ENCODE measurements around the gene CUEDC1. TPM values are rescaled to one million over a fixed set of nuclear protein-coding genes. Genes with fewer than 3 reads are reported as not detected.

Gene CUEDC1
- total and polyA plus RNA-seq, 2 of the 13 experiments (the other 11 are each of a cell fraction or from before 2014, with no cell fraction given), result 7.4 to 12.9 TPM

DNA sequence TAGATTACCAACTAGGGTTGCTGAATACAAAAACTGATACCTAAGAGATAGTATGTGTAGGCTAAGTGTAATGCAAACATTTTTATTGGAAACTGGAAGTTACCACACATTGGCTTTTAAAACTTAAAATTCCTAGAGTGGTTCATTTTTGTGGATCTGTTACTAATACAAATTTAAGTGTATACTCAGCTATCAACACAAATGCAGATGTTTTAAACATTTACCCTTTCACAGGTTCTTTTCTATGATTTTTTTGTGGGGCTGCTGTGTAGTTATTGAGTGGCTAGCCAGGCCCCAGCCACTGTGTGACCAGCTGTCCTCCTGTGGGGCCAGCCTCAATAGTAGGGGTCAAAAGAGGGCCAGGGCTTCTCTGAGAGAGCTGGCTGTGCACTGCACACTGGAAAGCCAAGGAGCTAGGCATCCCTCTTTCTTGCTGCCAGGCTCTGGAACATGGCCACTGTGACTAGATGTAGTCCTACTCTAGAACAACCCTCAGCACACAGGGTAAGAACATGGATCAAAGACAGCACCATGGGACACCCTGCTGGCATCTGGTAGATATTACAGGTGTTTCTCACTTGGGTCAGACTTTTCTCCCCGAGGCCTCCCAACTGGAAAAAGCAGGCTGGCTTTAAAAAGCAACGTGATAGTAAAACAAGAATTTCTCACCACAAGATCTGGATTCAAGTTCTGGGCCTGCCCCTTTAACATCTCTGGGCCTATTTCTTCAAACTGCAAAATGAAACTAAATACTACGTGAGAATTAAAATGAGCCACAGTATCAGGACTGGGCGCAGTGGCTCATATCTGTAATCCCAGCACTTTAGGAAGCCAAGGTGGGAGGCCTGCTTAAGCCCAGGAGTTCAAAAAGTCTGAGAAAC, 40.1 kb upstream of the CUEDC1 start (continued):
- no peak for TF ChIP-seq FIP1L1 (IDR thresholded peaks at IDR 0.05; ENCODE audit: borderline replicate concordance, insufficient read depth, low read depth, low read length)
- TF ChIP-seq ELF3 (CRISPR knock-in tag; IDR thresholded peaks at IDR 0.05), result peak; percentile 27; the same call in 1 of the 2 replicates
- TF ChIP-seq ZNF678 (CRISPR knock-in tag; IDR thresholded peaks at IDR 0.05), result no peak
- 0 out of 2 replicates have a peak, but pooled peaks have one; percentile 26 for TF ChIP-seq ESRRA (CRISPR knock-in tag; IDR thresholded peaks at IDR 0.05; ENCODE audit: low read depth)
- TF ChIP-seq ZNF256 (CRISPR knock-in tag; conservative IDR thresholded peaks at IDR 0.05), result no peak
- TF ChIP-seq, protein P1, sequence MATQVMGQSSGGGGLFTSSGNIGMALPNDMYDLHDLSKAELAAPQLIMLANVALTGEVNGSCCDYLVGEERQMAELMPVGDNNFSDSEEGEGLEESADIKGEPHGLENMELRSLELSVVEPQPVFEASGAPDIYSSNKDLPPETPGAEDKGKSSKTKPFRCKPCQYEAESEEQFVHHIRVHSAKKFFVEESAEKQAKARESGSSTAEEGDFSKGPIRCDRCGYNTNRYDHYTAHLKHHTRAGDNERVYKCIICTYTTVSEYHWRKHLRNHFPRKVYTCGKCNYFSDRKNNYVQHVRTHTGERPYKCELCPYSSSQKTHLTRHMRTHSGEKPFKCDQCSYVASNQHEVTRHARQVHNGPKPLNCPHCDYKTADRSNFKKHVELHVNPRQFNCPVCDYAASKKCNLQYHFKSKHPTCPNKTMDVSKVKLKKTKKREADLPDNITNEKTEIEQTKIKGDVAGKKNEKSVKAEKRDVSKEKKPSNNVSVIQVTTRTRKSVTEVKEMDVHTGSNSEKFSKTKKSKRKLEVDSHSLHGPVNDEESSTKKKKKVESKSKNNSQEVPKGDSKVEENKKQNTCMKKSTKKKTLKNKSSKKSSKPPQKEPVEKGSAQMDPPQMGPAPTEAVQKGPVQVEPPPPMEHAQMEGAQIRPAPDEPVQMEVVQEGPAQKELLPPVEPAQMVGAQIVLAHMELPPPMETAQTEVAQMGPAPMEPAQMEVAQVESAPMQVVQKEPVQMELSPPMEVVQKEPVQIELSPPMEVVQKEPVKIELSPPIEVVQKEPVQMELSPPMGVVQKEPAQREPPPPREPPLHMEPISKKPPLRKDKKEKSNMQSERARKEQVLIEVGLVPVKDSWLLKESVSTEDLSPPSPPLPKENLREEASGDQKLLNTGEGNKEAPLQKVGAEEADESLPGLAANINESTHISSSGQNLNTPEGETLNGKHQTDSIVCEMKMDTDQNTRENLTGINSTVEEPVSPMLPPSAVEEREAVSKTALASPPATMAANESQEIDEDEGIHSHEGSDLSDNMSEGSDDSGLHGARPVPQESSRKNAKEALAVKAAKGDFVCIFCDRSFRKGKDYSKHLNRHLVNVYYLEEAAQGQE (IDR thresholded peaks at IDR 0.05; ENCODE audit: borderline replicate concordance in 1 of 2, low read depth in 1 of 2, low read length in 2 of 2), result no peak
- TF ChIP-seq ZFP36 (IDR thresholded peaks at IDR 0.05; ENCODE audit: borderline replicate concordance, low read depth, low read length, partially characterized antibody), result no peak
- peak; percentile 43; the same call in 1 of the 2 replicates for TF ChIP-seq FOXA3 (CRISPR knock-in tag; IDR thresholded peaks at IDR 0.05)
- TF ChIP-seq ZSCAN12 (CRISPR knock-in tag; IDR thresholded peaks at IDR 0.05), result no peak
- TF ChIP-seq ZNF160 (CRISPR knock-in tag; IDR thresholded peaks at IDR 0.05), result no peak
- TF ChIP-seq, protein P2, sequence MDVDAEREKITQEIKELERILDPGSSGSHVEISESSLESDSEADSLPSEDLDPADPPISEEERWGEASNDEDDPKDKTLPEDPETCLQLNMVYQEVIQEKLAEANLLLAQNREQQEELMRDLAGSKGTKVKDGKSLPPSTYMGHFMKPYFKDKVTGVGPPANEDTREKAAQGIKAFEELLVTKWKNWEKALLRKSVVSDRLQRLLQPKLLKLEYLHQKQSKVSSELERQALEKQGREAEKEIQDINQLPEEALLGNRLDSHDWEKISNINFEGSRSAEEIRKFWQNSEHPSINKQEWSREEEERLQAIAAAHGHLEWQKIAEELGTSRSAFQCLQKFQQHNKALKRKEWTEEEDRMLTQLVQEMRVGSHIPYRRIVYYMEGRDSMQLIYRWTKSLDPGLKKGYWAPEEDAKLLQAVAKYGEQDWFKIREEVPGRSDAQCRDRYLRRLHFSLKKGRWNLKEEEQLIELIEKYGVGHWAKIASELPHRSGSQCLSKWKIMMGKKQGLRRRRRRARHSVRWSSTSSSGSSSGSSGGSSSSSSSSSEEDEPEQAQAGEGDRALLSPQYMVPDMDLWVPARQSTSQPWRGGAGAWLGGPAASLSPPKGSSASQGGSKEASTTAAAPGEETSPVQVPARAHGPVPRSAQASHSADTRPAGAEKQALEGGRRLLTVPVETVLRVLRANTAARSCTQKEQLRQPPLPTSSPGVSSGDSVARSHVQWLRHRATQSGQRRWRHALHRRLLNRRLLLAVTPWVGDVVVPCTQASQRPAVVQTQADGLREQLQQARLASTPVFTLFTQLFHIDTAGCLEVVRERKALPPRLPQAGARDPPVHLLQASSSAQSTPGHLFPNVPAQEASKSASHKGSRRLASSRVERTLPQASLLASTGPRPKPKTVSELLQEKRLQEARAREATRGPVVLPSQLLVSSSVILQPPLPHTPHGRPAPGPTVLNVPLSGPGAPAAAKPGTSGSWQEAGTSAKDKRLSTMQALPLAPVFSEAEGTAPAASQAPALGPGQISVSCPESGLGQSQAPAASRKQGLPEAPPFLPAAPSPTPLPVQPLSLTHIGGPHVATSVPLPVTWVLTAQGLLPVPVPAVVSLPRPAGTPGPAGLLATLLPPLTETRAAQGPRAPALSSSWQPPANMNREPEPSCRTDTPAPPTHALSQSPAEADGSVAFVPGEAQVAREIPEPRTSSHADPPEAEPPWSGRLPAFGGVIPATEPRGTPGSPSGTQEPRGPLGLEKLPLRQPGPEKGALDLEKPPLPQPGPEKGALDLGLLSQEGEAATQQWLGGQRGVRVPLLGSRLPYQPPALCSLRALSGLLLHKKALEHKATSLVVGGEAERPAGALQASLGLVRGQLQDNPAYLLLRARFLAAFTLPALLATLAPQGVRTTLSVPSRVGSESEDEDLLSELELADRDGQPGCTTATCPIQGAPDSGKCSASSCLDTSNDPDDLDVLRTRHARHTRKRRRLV (CRISPR knock-in tag; IDR thresholded peaks at IDR 0.05), result no peak
- no peak for TF ChIP-seq HNRNPL (IDR thresholded peaks at IDR 0.05; ENCODE audit: low read depth, low read length)
- TF ChIP-seq, protein P3, sequence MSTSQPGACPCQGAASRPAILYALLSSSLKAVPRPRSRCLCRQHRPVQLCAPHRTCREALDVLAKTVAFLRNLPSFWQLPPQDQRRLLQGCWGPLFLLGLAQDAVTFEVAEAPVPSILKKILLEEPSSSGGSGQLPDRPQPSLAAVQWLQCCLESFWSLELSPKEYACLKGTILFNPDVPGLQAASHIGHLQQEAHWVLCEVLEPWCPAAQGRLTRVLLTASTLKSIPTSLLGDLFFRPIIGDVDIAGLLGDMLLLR (CRISPR knock-in tag; IDR thresholded peaks at IDR 0.05), result no peak
- TF ChIP-seq ZNF510 (CRISPR knock-in tag; IDR thresholded peaks at IDR 0.05; ENCODE audit: low read depth), result no peak
- no peak for TF ChIP-seq HNRNPK (IDR thresholded peaks at IDR 0.05; ENCODE audit: low read depth, low read length, poor library complexity, severe bottlenecking)
- no peak for TF ChIP-seq PTBP1 (IDR thresholded peaks at IDR 0.05; ENCODE audit: low read depth, low read length, poor library complexity, severe bottlenecking)
- TF ChIP-seq ZNF577 (CRISPR knock-in tag; IDR thresholded peaks at IDR 0.05; ENCODE audit: borderline replicate concordance, low read depth), result no peak
- no peak for TF ChIP-seq SP2 (CRISPR knock-in tag; IDR thresholded peaks at IDR 0.05)
- TF ChIP-seq HES4 (CRISPR knock-in tag; IDR thresholded peaks at IDR 0.05; ENCODE audit: borderline replicate concordance), result no peak
- no peak for TF ChIP-seq ZNF768 (CRISPR knock-in tag; IDR thresholded peaks at IDR 0.05)

Data from HepG2 (cell line).